Measurements from ENCODE around the gene DCTN3.

Gene DCTN3

GRCh38 chr9:34575241-34575640 is 45.1 kb downstream of the DCTN3 start:
- DNase-seq (ENCODE audit: low read depth in 4 of 4, low spot score in 1 of 4) = no peak

GRCh38 chr9:34574571-34574970 is 45.7 kb downstream of the DCTN3 start:
- no peak for DNase-seq (ENCODE audit: low read depth in 4 of 4, low spot score in 1 of 4)

GRCh38 chr9:34573599-34574325 is 46.5 kb downstream of the DCTN3 start:
- DNase-seq (ENCODE audit: low read depth in 4 of 4, low spot score in 1 of 4) = no peak

- no peak for DNase-seq (ENCODE audit: low read depth in 4 of 4, low spot score in 1 of 4)
These were observed 47.7 kb downstream of the DCTN3 start for GRCh38 chr9:34572628-34573027.

GRCh38 chr9:34572092-34572491 is 48.2 kb downstream of the DCTN3 start:
- no peak for DNase-seq (ENCODE audit: low read depth in 4 of 4, low spot score in 1 of 4)

GRCh38 chr9:34571481-34571810 is 48.8 kb downstream of the DCTN3 start:
- no peak for DNase-seq (ENCODE audit: low read depth in 4 of 4, low spot score in 1 of 4)

DNA sequence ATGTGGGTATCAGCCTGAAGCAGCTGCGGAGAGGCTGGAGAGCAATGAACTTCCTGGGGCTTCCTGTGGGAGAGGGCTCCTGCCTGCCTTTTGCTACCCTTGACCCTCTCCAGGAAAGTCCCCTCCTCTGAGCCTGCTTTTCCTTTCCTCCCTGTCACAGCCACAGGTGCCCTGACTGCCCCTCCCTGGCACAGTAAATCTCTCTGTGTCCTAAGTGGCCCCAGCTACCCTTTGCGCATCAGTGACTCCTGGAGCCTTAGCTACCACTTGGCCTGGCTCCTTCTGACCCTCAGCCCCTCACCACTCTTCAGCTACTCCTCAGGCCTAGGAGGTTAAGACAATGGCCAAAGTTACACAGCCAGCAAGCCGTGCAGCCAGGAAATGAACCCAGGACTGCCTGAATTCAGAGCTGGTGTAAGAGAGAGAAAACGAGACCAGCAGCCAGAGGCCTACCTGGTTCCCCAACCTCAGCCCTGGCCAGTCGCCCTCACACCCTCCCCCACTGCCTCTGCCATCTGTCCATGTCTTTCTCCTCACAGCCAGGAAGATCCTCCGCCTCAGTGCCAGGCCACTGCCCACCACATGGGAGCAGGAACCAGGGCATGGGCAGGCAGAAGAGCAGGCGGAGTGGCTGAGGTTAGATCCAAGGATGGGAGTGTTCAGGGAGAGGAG is 49.4 kb downstream of the DCTN3 start:
- DNase-seq (ENCODE audit: low read depth in 4 of 4, low spot score in 1 of 4) = no peak

GRCh38 chr9:34570376-34570775 is 49.9 kb downstream of the DCTN3 start:
- no peak for DNase-seq (ENCODE audit: low read depth in 4 of 4, low spot score in 1 of 4)

GRCh38 chr9:34568774-34569173 is 51.5 kb downstream of the DCTN3 start:
- no peak for DNase-seq (ENCODE audit: low read depth in 4 of 4, low spot score in 1 of 4)

- no peak for DNase-seq (ENCODE audit: low read depth in 4 of 4, low spot score in 1 of 4)
These were observed 52.2 kb downstream of the DCTN3 start for GRCh38 chr9:34568133-34568532.

DNA sequence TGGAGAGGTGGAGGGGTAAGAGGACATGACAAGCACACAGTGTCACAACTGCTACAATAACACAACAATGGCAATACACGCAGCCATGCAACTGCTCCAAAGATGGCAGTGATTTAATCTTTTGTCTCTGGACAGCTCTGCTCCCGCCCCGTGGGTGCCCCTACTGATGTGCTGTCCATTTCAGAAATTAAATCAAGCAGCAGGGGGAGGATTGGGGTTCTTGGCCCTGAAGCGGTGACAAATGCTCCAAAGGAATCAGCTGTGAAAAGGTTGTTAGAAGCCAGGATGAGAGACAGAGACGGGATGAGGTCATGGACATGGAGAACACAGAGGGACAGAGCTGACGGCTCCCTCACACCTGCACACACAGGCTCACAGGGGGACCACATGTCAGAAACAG is 53.3 kb downstream of the DCTN3 start:
- DNase-seq (ENCODE audit: low read depth in 4 of 4, low spot score in 1 of 4) = no peak

DNA sequence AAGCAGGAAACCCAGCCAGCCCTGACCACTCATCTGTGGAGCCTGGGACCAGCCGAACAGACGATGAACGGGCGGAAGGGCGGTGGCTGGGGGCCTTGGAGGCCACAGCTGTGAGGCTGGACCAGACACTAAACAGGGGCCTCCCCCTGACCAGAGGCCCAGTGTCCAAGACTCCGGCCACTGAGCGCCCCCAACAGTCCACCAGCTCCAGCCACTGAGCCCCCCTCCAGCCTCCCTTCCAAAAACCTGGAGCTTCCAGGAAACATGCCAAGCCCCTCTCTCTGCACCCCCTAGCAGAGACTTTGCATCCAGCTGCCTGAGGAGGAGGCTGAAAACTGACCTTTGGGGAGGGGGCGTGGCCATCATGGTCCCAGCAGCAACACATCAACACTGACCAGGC is 54.0 kb downstream of the DCTN3 start:
- DNase-seq (ENCODE audit: low read depth in 4 of 4, low spot score in 1 of 4) = no peak

DNA sequence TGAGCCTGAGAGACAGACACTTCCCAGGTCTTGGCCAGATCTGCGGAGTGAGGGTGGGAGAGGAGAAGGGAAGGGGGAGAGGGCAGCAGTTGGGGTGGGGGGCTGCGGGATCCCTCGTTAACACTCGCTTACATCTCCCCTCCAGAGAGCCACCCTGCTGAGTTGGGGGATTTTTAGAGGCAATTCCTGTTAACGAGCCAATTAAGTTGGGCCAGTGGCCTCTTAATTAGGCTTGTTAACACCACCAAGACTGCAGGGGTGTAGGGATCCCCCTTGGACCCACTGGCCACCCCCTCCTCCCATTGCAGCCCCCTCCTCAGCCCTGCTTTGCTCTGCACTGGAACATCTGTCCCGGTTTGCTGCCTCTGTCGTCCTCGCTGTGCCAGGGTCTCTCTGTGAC is 54.4 kb downstream of the DCTN3 start:
- no peak for DNase-seq (ENCODE audit: low read depth in 4 of 4, low spot score in 1 of 4)

- DNase-seq (ENCODE audit: low read depth in 4 of 4, low spot score in 1 of 4) = no peak
These were observed 55.7 kb downstream of the DCTN3 start for GRCh38 chr9:34564617-34565016.
